PC-3 (cell line): ENCODE results near the gene MAN2B1. TPM values are rescaled to one million over a fixed set of nuclear protein-coding genes. Genes with fewer than 3 reads are reported as not detected.

Experiments used
- ATAC-seq: fragments of 200-7000 bp; cut with Tn5 transposase; 2 replicates; pipeline ENCODE4 v1.9.1; 2020; ENCODE audit warnings: mild to moderate bottlenecking, moderate library complexity
- BruUV-seq: library from RNA; stranded (reverse); fragments of 400-500 nt; replicated peaks from 2 replicates; lab custom pipeline; 2021; lab: Mats Ljungman, UMichigan
- CTCF ChIA-PET: fragments of 300-600 bp; sonication (Branson Sonifier 250); formaldehyde crosslinking; loops from one replicate; lab custom pipeline; 2022; ENCODE audit warnings: antibody characterized with exemption; lab: Charles Lee
- POLR2A ChIA-PET: fragments of 300-600 bp; sonication (Branson Sonifier 250); formaldehyde crosslinking; loops from one replicate; lab custom pipeline; 2022; ENCODE audit warnings: antibody characterized with exemption; ENCODE audit not compliant: unreplicated experiment; lab: Charles Lee
- DNase-seq: peaks from one replicate; pipeline ENCODE4 v3.0.0-alpha.2; 2015
- H2AFZ ChIP-seq: fragments of 300-600 bp; sonication (generic); 2 replicates; pipeline ENCODE4 v1.6.0; 2016; ENCODE audit warnings: antibody characterized with exemption, low read length
- H3F3A ChIP-seq: fragments of 300-600 bp; sonication (generic); one replicate; pipeline ENCODE4 v1.6.0; 2017; ENCODE audit warnings: antibody characterized with exemption, low read length, control low read depth, mild to moderate bottlenecking; ENCODE audit not compliant: unreplicated experiment
- H3K27ac ChIP-seq: fragments of 300-600 bp; sonication (generic); 2 replicates; pipeline ENCODE4 v1.5.1; 2016; ENCODE audit warnings: mild to moderate bottlenecking, low read length
- H3K27me3 ChIP-seq: fragments of 300-600 bp; sonication (generic); 2 replicates; pipeline ENCODE4 v1.6.1; 2016; ENCODE audit warnings: low read length, mixed read lengths
- H3K36me3 ChIP-seq: fragments of 300-600 bp; sonication (generic); 2 replicates; pipeline ENCODE4 v1.6.1; 2016; ENCODE audit warnings: low read depth, mixed run types, low read length, mixed read lengths
- H3K4me1 ChIP-seq: fragments of 300-600 bp; sonication (generic); 2 replicates; pipeline ENCODE4 v1.5.1; 2016; ENCODE audit warnings: low read length; ENCODE audit not compliant: insufficient read depth
- H3K4me2 ChIP-seq: fragments of 300-600 bp; sonication (generic); 2 replicates; pipeline ENCODE4 v1.6.0; 2016; ENCODE audit warnings: low read length
- H3K4me3 ChIP-seq: fragments of 300-600 bp; sonication (generic); 2 replicates; pipeline ENCODE4 v1.5.1; 2016; ENCODE audit warnings: mild to moderate bottlenecking, low read length, mixed read lengths
- H3K79me2 ChIP-seq: fragments of 300-600 bp; sonication (generic); 2 replicates; pipeline ENCODE4 v1.6.1; 2017; ENCODE audit warnings: low read length, mixed read lengths
- H3K9ac ChIP-seq: fragments of 300-600 bp; sonication (generic); 2 replicates; pipeline ENCODE4 v1.6.0; 2016; ENCODE audit warnings: mild to moderate bottlenecking, low read length
- H3K9me2 ChIP-seq: fragments of 300-600 bp; sonication (generic); replicated peaks from 2 replicates; pipeline ENCODE4 v1.6.1; 2016; ENCODE audit warnings: mixed run types, low read length, mixed read lengths
- H3K9me3 ChIP-seq: fragments of 300-600 bp; sonication (generic); 2 replicates; pipeline ENCODE4 v1.6.1; 2016; ENCODE audit warnings: low read length, mixed read lengths
- H4K20me1 ChIP-seq: fragments of 300-600 bp; sonication (generic); 2 replicates; pipeline ENCODE4 v1.6.1; 2016; ENCODE audit warnings: low read length, mixed read lengths
- CTCF ChIP-seq: fragments of 300-600 bp; sonication (generic); conservative IDR thresholded peaks from 2 replicates; pipeline ENCODE4 v1.5.1; 2017; ENCODE audit warnings: antibody characterized with exemption, low read depth, mild to moderate bottlenecking, low read length
- EZH2 ChIP-seq: fragments of 300-600 bp; sonication (generic); IDR thresholded peaks from one replicate; pipeline ENCODE4 v1.6.1; 2017; ENCODE audit warnings: antibody characterized with exemption, mild to moderate bottlenecking, low read length; ENCODE audit not compliant: unreplicated experiment
- EZH2phosphoT487 ChIP-seq: fragments of 300-600 bp; sonication (generic); IDR thresholded peaks from 2 replicates; pipeline ENCODE4 v1.6.1; 2018; ENCODE audit warnings: mild to moderate bottlenecking, antibody characterized with exemption, low read length, borderline replicate concordance
- intact Hi-C: fragments of 100-400 bp; cut with micrococcal nuclease; formaldehyde crosslinking; loops from 2 replicates; pipeline ENCODE4 v1.9.0; 2023
- total RNA-seq: library from RNA; depleted of rRNA; stranded (reverse); fragments of >200 nt; gene quantifications from 2 replicates; pipeline ENCODE4 v1.2.3, GENCODE V29; 2014; rRNA removed

The MAN2B1 gene
- total RNA-seq, 1 experiment from 2014 or later = 67.5 TPM

DNA sequence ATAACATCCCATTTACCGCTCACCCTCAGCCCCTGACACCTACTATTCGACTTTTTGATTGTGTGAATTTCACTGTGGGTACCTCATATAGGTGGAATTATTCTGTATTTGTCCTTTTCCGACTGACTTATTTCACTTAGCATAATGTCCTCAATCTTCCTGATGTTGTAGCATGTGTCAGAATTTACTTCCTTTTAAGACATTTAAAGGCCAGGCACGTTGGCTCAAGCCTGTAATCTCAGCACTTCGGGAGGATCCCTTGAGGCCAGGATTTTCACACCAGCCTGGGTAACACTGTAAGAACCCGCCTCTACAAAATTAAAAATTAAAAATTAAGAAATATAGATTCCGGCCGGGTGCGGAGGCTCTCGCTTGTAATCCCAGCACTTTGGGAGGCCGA is 68.9 kb downstream of the MAN2B1 start:
- Histone ChIP-seq H3K9ac (no peak overlapping the region), H3F3A (no peaks in the 10 kb centered on the region), H4K20me1 (no peaks in the 10 kb centered on the region), H3K27me3 (no peaks in the 10 kb centered on the region), H2AFZ (no peak overlapping the region), H3K4me2 (no peak overlapping the region), H3K79me2 (no peaks in the 10 kb centered on the region), H3K9me2 (no peaks in the 10 kb centered on the region), H3K36me3 (peaks cover 13% of the 10 kb centered on the region), H3K9me3 (no peaks in the 10 kb centered on the region), H3K27ac (no peak overlapping the region), H3K4me1 (no peaks in the 10 kb centered on the region), H3K4me3 (no peak overlapping the region)
- ChIA-PET POLR2A (no interaction called here), CTCF (no interaction called here)
- intact Hi-C loops = no loop called here
- ATAC-seq (no peak), DNase-seq (no peak)
- TF ChIP-seq EZH2 = no peak
- no peak for TF ChIP-seq CTCF
- TF ChIP-seq EZH2phosphoT487 = no peak
- no TSS peak for BruUV-seq

GRCh38 chr19:12596927-12597548 is 69.5 kb downstream of the MAN2B1 start:
- ChIA-PET POLR2A (no interaction called here), CTCF (no interaction called here)
- intact Hi-C loops = no loop called here
- Histone ChIP-seq H3K27me3 (no peaks in the 10 kb centered on the region), H2AFZ (no peak overlapping the region), H3F3A (no peaks in the 10 kb centered on the region), H3K4me3 (no peak overlapping the region), H3K4me2 (no peak overlapping the region), H3K27ac (no peak overlapping the region), H3K36me3 (peaks cover 13% of the 10 kb centered on the region), H3K4me1 (no peaks in the 10 kb centered on the region), H3K9me3 (no peaks in the 10 kb centered on the region), H3K9ac (no peak overlapping the region), H4K20me1 (no peaks in the 10 kb centered on the region), H3K9me2 (no peaks in the 10 kb centered on the region), H3K79me2 (no peaks in the 10 kb centered on the region)
- ATAC-seq (no peak), DNase-seq (no peak)
- BruUV-seq = no TSS peak
- no peak for TF ChIP-seq CTCF
- TF ChIP-seq EZH2phosphoT487 = no peak
- TF ChIP-seq EZH2 = no peak

Other genes with a start within 250 kb of the MAN2B1 start
- gene ZNF443, start 225.7 kb downstream of the MAN2B1 start, total RNA-seq = 3.4 and 3.7 TPM in 2 replicates
- 0.77 and 2.2 TPM in 2 replicates for gene ZNF709, start 181.9 kb downstream of the MAN2B1 start, total RNA-seq
- 3.8 and 6.0 TPM in 2 replicates for gene ZNF564, start 115.3 kb downstream of the MAN2B1 start, total RNA-seq
- 6.9 and 10.7 TPM in 2 replicates for gene ZNF490, start 55.9 kb downstream of the MAN2B1 start, total RNA-seq
- 15.8 and 26.3 TPM in 2 replicates for gene ZNF791, start 55.8 kb downstream of the MAN2B1 start, total RNA-seq
- gene WDR83, start 65 bp upstream of the MAN2B1 start, total RNA-seq = 39.5 and 53.5 TPM in 2 replicates
- 140 and 150 TPM in 2 replicates for gene DHPS, start 15.1 kb upstream of the MAN2B1 start, total RNA-seq
- gene GNG14, start 21.3 kb upstream of the MAN2B1 start, total RNA-seq = not detected in 2 replicates
- gene FBXW9, start 29.9 kb upstream of the MAN2B1 start, total RNA-seq = 27.5 and 34.6 TPM in 2 replicates
- 50.6 and 73.3 TPM in 2 replicates for gene TNPO2, start 57.2 kb upstream of the MAN2B1 start, total RNA-seq
- gene TRIR, start 67.9 kb upstream of the MAN2B1 start, total RNA-seq = 497 and 841 TPM in 2 replicates
- gene GET3, start 70.8 kb upstream of the MAN2B1 start, total RNA-seq = 251 and 264 TPM in 2 replicates
- gene BEST2, start 85.0 kb upstream of the MAN2B1 start, total RNA-seq = 0.07 TPM in 1 of 2 replicates, not detected in the other
- 95.2 and 95.7 TPM in 2 replicates for gene HOOK2, start 108.8 kb upstream of the MAN2B1 start, total RNA-seq
- gene JUNB, start 124.7 kb upstream of the MAN2B1 start, total RNA-seq = 343 and 391 TPM in 2 replicates
- gene PRDX2, start 135.1 kb upstream of the MAN2B1 start, total RNA-seq = 729 and 746 TPM in 2 replicates
- gene THSD8, start 135.3 kb upstream of the MAN2B1 start, total RNA-seq = not detected in 2 replicates
- 118 and 120 TPM in 2 replicates for gene RNASEH2A, start 139.8 kb upstream of the MAN2B1 start, total RNA-seq
- gene RTBDN, start 167.8 kb upstream of the MAN2B1 start, total RNA-seq = 0.81 and 3.7 TPM in 2 replicates
- 7.7 and 11.2 TPM in 2 replicates for gene MAST1, start 171.8 kb upstream of the MAN2B1 start, total RNA-seq
- 47.1 and 48.0 TPM in 2 replicates for gene DNASE2, start 214.7 kb upstream of the MAN2B1 start, total RNA-seq
- gene KLF1, start 220.5 kb upstream of the MAN2B1 start, total RNA-seq = not detected in 2 replicates
- 37.4 and 38.6 TPM in 2 replicates for gene GCDH, start 224.4 kb upstream of the MAN2B1 start, total RNA-seq